ENCODE data around the gene JAGN1.

DNA sequence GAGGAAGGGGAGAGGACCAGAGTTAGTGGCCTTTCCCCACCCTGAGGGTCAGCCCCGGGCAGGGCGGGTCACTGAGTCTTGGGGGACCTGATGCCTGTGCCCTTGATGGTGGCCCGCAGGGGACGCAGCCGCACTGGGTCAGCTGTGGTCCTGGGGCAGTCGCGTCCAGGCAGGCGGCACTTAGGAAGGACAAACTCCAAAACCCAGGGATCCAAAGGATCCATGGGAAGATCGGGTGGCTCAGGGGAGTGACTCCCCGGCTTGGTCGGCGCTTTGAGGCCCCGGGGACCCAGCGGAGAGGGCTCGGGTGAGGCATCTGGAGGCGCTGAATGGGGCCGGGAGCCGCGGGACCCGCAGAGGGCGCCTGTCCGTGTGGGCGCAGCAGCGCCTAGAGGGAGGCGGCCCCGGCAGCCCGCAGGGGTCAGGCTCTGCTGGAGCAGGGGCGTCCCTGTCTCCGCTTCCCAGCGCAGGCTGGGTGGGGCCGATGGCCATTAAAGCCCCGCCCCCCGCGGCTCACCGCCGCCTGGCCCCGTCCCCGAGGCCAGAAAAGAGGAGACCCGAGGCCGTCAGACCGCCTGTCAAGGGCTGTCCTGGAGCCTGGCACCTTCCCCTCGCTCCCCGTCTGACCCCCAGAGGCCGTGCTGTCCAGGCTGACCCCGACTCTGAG is 27.9 kb upstream of the JAGN1 start:
- TF ChIP-seq CTCF (conservative IDR thresholded peaks at IDR 0.05 in 1 of 2, IDR thresholded peaks at IDR 0.05 in 1 of 2; ENCODE audit: extremely low read depth in 1 of 2, insufficient read depth in 1 of 2, low read depth in 1 of 2, low read length in 2 of 2) = no peak
- no peak for TF ChIP-seq EZH2 (IDR thresholded peaks at IDR 0.05; ENCODE audit: borderline replicate concordance, low read length)

All from mammary epithelial cell (primary cell).